HG03045 (cell line): ENCODE data around the gene KRT78.
"Not testable (repeated sequence)": the region's sequence is repeated elsewhere in the genome, so short reads cannot be mapped to it uniquely, and the experiment has no call there.

Source experiments
- ATAC-seq: cut with Tn5 transposase; IDR thresholded peaks from one replicate; pipeline ENCODE4 v1.9.1; 2021; ENCODE audit warnings: mild to moderate bottlenecking, moderate library complexity; ENCODE audit not compliant: unreplicated experiment

The KRT78 gene

GRCh38 chr12:52798671-52799504 is 49.9 kb downstream of the KRT78 start:
- no peak for ATAC-seq

- no peak for ATAC-seq
Observed at GRCh38 chr12:52798003-52798670, 50.7 kb downstream of the KRT78 start.

- ATAC-seq: no peak
Observed at GRCh38 chr12:52797529-52797894, 51.3 kb downstream of the KRT78 start.

GRCh38 chr12:52796839-52797528 is 51.8 kb downstream of the KRT78 start:
- no peak for ATAC-seq

- ATAC-seq: no peak
Observed at GRCh38 chr12:52796429-52796794, 52.4 kb downstream of the KRT78 start.

GRCh38 chr12:52795694-52796428 is 52.9 kb downstream of the KRT78 start, which contains the start of gene KRT3:
Gene KRT3, minus strand, starts transcription at chr12:52796117. Its CDS starts 75 bp downstream, at chr12:52796042.
- no peak for ATAC-seq

- not testable (repeated sequence) for ATAC-seq
Observed at GRCh38 chr12:52795332-52795674, 53.5 kb downstream of the KRT78 start.

GRCh38 chr12:52794479-52795331 is 54.1 kb downstream of the KRT78 start:
- no peak for ATAC-seq

- no peak for ATAC-seq
Observed at GRCh38 chr12:52792185-52793029, 56.4 kb downstream of the KRT78 start.

GRCh38 chr12:52791271-52792184 is 57.3 kb downstream of the KRT78 start:
- no peak for ATAC-seq

GRCh38 chr12:52790427-52791270 is 58.1 kb downstream of the KRT78 start:
- ATAC-seq: no peak

GRCh38 chr12:52789637-52790426 is 59.0 kb downstream of the KRT78 start:
- no peak for ATAC-seq

- ATAC-seq: no peak
Observed at GRCh38 chr12:52788876-52789636, 59.7 kb downstream of the KRT78 start.

GRCh38 chr12:52788192-52788875 is 60.5 kb downstream of the KRT78 start:
- no peak for ATAC-seq
